RPMI8226 (cell line): Measurements from ENCODE around the gene LOXL1.
"Not testable (repeated sequence)": the region's sequence is repeated elsewhere in the genome, so short reads cannot be mapped to it uniquely, and the experiment has no call there.

Experiments used
- DNase-seq: peaks from one replicate; pipeline ENCODE4 v3.0.0-alpha.2; 2015

LOXL1 gene

GRCh38 chr15:73955861-73956742 is 29.8 kb downstream of the LOXL1 start:
- DNase-seq, result no peak

DNA sequence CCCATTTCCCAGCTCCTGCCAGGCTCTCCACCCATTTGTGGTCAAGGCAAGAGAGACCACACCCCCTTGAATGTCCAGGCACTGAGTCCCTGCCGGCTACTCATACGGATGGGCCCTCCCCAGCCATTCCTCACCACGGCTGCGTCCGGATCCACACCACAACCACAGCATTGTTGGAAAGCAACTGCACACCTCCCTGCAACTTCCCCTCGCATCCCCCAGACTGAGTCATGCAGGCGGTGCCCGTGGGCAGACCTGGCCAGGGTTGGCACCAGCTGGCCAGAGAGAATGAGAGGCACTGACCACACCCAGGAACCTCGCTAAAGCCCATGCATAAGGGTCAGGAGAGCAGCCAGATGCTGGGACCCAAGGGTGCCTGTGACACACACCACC is 30.5 kb downstream of the LOXL1 start:
- no peak for DNase-seq

DNA sequence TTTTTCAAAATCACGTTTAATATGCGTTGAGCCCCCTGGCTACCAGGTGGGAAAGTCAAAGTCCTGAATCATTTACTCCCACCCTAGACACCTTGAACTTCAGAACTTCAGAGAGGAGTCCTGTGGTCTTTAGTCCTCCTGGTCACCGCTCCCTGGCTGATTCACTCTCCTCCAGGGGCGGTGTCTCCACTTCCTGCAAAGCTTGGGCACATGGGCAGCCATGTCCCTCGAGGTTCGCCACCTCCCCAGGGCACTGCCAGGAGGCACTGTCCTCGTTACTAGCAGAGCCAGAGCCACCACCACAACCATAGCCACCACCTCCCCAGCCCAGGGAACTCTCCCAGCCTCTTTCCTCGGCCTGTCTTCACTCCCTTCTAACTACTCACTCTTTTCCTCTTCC is 31.0 kb downstream of the LOXL1 start:
- no peak for DNase-seq

- DNase-seq, result no peak
These were observed 31.5 kb downstream of the LOXL1 start for GRCh38 chr15:73957785-73958184.

- DNase-seq, result peak; percentile 90
These were observed 32.8 kb downstream of the LOXL1 start for GRCh38 chr15:73959012-73959581.

DNA sequence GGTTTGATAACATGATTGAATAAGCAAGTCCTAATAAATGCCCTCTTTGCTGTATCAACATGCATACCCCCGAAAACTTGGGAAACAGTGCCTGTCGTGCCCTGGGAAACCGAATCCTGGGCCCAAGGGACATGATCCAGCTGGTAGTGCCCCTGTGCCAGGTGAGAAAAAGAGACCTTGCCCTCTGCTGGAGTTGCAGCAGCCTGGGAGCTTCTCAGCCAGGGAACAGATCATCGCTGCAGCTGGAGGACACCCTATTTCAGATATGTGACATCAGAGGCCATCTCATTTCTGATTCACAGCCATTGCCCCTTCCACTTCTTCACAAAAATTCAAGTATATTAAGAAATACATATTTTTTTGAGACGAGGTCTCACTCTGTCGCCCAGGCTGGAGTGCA is 33.5 kb downstream of the LOXL1 start:
- DNase-seq, result peak; percentile 56

DNA sequence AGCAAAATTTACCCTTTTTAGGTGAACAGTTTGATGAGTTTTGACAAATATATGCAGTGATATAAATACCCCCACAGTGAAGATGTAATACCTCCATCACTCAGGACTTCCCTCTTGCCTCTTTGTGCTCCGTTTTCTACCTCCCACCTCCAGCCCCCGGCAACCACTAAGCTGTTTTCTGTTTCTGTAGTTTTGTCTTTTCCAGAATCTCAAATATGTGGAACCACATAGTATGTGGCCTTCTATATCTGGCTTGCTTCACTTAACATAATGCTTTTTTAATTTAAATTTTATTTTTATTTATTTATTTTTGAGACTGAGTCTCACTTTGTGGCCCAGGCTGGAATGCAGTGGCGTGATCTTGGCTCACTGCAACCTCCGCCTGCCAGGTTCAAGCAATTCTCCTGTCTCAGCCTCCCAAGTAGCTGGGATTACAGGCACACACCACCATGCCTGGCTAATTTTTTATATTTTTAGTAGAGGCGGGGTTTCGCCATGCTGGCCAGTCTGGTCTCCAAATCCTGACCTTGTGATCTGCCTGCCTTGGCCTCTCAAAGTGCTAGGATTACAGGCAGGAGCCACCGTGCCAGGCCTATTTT is 34.3 kb downstream of the LOXL1 start:
- DNase-seq, result not testable (repeated sequence)

DNA sequence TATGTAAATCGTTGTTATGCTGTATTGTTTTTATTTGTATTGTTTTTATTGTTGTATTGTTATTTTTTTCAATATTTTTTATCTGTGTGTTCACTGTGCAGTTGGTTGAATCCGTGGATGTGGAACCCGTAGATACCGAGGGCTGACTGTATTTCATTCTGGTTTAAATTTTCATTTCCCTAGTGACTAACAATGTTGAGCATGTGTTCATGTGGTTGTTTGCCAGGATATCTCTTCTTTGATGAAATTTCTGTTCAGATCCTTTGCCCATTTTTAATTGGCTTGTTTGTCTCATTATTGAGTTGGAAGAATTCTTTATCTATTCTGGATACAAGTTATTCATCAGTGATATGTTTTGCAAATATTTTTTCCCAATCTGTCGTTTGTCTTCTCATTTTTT is 36.2 kb downstream of the LOXL1 start:
- no peak for DNase-seq

DNA sequence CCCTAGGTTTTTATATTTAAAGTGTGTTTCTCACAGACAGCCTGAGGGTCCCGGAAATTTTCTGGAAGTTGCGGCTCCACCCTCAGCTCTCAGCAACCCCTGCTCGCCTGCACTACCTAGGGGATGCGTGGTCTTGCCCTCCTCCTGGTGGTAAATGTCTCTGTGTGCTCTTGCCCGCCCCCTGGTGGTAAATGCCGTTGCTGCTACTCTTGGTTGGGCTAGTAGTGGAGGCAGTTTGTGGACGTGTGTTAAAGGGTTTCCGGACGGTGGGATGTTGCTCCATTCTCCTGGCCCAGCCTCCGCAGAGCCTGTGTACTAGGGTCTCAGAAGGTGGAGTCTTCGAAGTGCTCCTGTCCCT is 38.5 kb downstream of the LOXL1 start:
- DNase-seq, result peak; percentile 92

GRCh38 chr15:73965094-73965757 is 39.0 kb downstream of the LOXL1 start:
- DNase-seq, result no peak

GRCh38 chr15:73965758-73966113 is 39.5 kb downstream of the LOXL1 start:
- DNase-seq, result peak; percentile 76

DNA sequence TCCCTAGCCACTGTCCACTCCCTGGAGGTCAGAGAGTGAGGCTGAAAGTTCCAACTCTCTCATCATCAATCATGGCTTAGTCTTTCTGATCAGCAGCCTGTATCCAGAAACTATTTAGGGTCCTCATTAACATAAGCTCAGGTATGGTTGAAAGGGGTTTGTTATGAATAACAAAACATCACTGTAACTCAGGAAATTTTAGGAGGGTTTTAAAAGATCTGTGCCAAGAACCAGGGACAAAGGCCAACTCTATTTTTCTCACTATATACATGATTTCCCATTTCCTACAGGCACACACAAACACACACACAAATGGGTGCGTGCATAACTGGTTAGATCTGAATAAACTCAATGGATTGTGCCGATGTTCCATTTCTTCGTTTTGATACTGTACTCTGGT is 42.2 kb downstream of the LOXL1 start:
- no peak for DNase-seq

- DNase-seq, result no peak
These were observed 43.0 kb downstream of the LOXL1 start for GRCh38 chr15:73969151-73969759.

- peak; percentile 93 for DNase-seq
These were observed 46.9 kb downstream of the LOXL1 start for GRCh38 chr15:73972984-73973682.

DNA sequence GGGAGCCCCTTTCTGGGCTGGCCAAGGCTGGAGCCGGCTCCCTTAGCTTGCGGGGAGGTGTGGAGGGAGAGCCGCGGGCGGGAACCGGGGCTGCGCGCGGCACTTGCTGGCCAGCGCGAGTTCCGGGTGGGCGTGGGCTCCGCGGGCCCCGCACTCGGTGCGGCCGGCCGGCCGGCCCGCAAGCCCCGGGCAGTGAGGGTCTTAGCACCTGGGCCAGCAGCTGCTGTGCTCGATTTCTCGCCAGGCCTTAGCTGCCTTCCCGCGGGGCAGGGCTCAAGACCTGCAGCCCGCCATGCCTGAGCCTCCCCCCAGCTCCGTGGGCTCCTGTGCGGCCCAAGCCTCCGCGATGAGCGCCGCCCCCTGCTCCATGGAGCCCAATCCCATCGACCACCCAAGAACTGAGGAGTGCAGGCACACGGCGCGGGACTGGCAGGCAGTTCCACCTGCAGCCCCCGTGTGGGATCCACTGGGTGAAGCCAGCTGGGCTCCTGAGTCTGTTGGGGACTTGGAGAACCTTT is 47.5 kb downstream of the LOXL1 start:
- DNase-seq, result not testable (repeated sequence)

DNA sequence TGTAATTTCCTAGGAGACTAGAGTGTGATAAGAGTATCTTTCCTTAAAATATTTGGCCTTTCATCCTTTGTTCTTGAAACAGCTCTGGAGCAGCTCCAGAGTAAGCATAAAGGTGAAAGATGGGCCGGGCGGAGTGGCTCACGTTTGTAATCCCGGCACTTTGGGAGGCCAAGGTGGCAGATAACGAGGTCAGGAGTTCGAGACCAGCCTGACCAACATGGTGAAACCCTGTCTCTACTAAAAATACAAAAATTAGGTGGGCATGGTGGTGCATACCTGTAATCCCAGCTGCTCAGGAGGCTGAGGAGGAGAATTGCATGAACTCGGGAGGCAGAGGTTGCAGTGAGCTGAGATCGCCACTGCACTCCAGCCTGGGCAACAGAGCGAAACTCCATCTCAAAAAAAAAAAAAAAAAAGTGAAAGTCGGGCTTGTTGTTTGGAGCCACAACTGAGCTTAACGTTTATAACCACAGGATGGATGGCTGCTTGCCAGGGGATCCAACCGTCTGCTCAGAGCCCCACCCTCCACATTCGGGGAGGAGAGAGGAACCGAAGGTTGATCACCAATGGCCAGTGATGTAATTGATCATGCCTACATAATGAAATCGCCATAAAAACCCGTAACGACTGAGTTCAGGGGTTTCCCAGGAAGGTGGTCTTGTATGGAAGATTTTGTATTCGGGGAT is 49.3 kb downstream of the LOXL1 start:
- DNase-seq, result peak; percentile 97

- no peak for DNase-seq
These were observed 52.6 kb downstream of the LOXL1 start for GRCh38 chr15:73978896-73979295.

- no peak for DNase-seq
These were observed 53.4 kb downstream of the LOXL1 start for GRCh38 chr15:73979636-73980035.

DNA sequence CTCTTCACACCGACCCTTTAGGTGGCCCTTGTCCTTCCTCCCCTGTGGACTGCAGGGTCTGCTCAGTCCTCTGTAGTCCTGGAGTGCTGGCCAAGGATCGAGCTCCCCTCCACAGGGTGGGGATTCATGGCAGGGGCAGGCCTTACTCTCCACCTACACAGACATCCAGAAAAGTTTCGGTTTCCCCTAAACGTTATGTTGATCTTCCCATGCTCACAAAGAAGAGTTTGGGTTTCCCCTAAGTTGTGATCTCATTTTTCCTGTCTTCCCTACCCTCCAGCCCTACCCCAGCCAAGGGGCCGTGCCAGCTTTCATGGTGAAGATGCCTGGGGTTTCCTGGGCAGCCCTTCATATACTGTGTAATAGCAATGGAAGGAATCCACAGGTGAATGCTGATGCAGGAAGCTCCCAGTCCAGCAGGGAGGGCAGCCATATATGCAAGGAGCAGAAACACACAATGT is 55.5 kb downstream of the LOXL1 start:
- DNase-seq, result no peak

GRCh38 chr15:73982222-73982962 is 56.1 kb downstream of the LOXL1 start:
- DNase-seq, result no peak

DNA sequence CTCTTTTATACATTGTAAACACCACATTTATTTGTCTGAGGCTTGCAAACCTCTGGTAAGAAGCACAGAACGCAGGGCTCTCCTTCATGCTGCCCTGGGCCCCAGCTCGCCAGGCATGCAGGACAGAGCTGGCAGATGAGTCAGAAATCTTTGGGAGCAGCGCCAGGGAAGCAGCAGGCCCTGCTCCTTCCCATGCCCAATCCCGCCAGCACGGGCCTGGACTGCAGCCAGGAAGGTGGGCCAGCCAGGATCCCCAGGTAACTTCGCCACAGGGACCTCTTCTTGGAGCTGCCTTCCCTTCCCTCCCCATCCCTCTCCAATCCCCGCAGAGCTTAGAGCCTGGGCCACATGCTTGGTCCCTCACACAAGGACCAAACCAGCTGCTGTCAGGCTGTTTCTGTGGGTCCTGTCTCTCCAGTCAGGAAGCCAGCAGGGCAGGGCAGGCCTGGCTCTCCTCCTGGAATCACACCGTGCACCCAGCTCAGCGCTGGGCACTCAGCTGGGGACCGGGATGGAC is 57.0 kb downstream of the LOXL1 start:
- no peak for DNase-seq
